SK-N-SH treated with all-trans-retinoic acid at 6 μM for 48 hours (cell line): ENCODE measurements around the gene NCBP3.

ENCODE experiments used
- ATAC-seq: fragments of 200-7000 bp; cut with Tn5 transposase; 3 replicates; pipeline ENCODE4 v1.9.1; 2020; ENCODE audit warnings: mild to moderate bottlenecking, moderate library complexity
- ARNTL ChIP-seq: fragments of 450-650 bp; formaldehyde crosslinking; IDR thresholded peaks from 2 replicates; pipeline ENCODE4 v1.5.0; 2020; ENCODE audit warnings: low read depth, mild to moderate bottlenecking, moderate library complexity, borderline replicate concordance
- BACH2 ChIP-seq: fragments of 250-450 bp; sonication (Bioruptor Pico); IDR thresholded peaks from 2 replicates; pipeline ENCODE4 v1.9.0; 2021; ENCODE audit warnings: mild to moderate bottlenecking, borderline replicate concordance
- CREB5 ChIP-seq: fragments of 250-450 bp; sonication (Bioruptor Pico); IDR thresholded peaks from 2 replicates; pipeline ENCODE4 v1.5.1; 2020; ENCODE audit warnings: low read depth, mild to moderate bottlenecking, moderate library complexity
- CSDC2 ChIP-seq: fragments of 250-450 bp; sonication (Bioruptor Pico); IDR thresholded peaks from 2 replicates; pipeline ENCODE4 v1.5.0; 2020; ENCODE audit warnings: mild to moderate bottlenecking, moderate library complexity
- ESRRG ChIP-seq: fragments of 250-450 bp; sonication (Bioruptor Pico); IDR thresholded peaks from 2 replicates; pipeline ENCODE4 v1.6.1; 2021; ENCODE audit warnings: mild to moderate bottlenecking
- GLIS3 ChIP-seq: fragments of 250-450 bp; sonication (Bioruptor Pico); IDR thresholded peaks from 2 replicates; pipeline ENCODE4 v1.5.0; 2020; ENCODE audit warnings: mild to moderate bottlenecking, moderate library complexity
- OSR1 ChIP-seq: fragments of 250-450 bp; sonication (Bioruptor Pico); IDR thresholded peaks from 2 replicates; pipeline ENCODE4 v1.8.0; 2022; ENCODE audit warnings: moderate library complexity, mild to moderate bottlenecking, inconsistent platforms
- PATZ1 ChIP-seq: fragments of 250-450 bp; sonication (Bioruptor Pico); IDR thresholded peaks from 2 replicates; pipeline ENCODE4 v1.8.0; 2020; ENCODE audit warnings: mild to moderate bottlenecking, moderate library complexity, borderline replicate concordance
- PPARA ChIP-seq: fragments of 250-450 bp; sonication (Bioruptor Pico); IDR thresholded peaks from 2 replicates; pipeline ENCODE4 v1.5.0; 2020; ENCODE audit warnings: mild to moderate bottlenecking, borderline replicate concordance
- RARB ChIP-seq: fragments of 250-450 bp; sonication (Bioruptor Pico); IDR thresholded peaks from 2 replicates; pipeline ENCODE4 v1.8.0; 2021; ENCODE audit warnings: mild to moderate bottlenecking, moderate library complexity
- SNAI2 ChIP-seq: fragments of 250-450 bp; sonication (Bioruptor Pico); IDR thresholded peaks from 2 replicates; pipeline ENCODE4 v1.5.0; 2020; ENCODE audit warnings: mild to moderate bottlenecking, moderate library complexity
- TCF4 ChIP-seq: fragments of 250-450 bp; sonication (Bioruptor Pico); IDR thresholded peaks from 2 replicates; pipeline ENCODE4 v1.8.0; 2021; ENCODE audit warnings: mild to moderate bottlenecking, moderate library complexity, borderline replicate concordance
- TOX ChIP-seq: fragments of 250-450 bp; sonication (Bioruptor Pico); IDR thresholded peaks from 2 replicates; pipeline ENCODE4 v1.8.0; 2021; ENCODE audit warnings: mild to moderate bottlenecking, moderate library complexity, borderline replicate concordance
- ZC3H10 ChIP-seq: fragments of 250-450 bp; sonication (Bioruptor Pico); IDR thresholded peaks from 2 replicates; pipeline ENCODE4 v1.5.1; 2021; ENCODE audit warnings: mild to moderate bottlenecking, moderate library complexity
- ZFP3 ChIP-seq: fragments of 250-450 bp; sonication (Bioruptor Pico); IDR thresholded peaks from 2 replicates; pipeline ENCODE4 v1.5.0; 2020; ENCODE audit warnings: mild to moderate bottlenecking, moderate library complexity
- ZNF565 ChIP-seq: fragments of 450-650 bp; formaldehyde crosslinking; conservative IDR thresholded peaks from 2 replicates; pipeline ENCODE4 v1.5.0; 2020; ENCODE audit warnings: low read depth, mild to moderate bottlenecking, moderate library complexity
- ZNF8 ChIP-seq: fragments of 450-650 bp; formaldehyde crosslinking; IDR thresholded peaks from 2 replicates; pipeline ENCODE4 v1.5.0; 2020; ENCODE audit warnings: mild to moderate bottlenecking, moderate library complexity
- TF ChIP-seq, protein P1 (sequence below): fragments of 250-450 bp; sonication (Bioruptor Pico); IDR thresholded peaks from 2 replicates; pipeline ENCODE4 v1.8.0; 2021; ENCODE audit warnings: low read depth, mild to moderate bottlenecking, moderate library complexity, borderline replicate concordance
- TF ChIP-seq, protein P2 (sequence below): fragments of 250-450 bp; sonication (Bioruptor Pico); IDR thresholded peaks from 2 replicates; pipeline ENCODE4 v1.5.0; 2020; ENCODE audit warnings: mild to moderate bottlenecking, moderate library complexity
- TF ChIP-seq, protein P3 (sequence below): fragments of 250-450 bp; sonication (Bioruptor Pico); IDR thresholded peaks from 2 replicates; pipeline ENCODE4 v1.5.1; 2021; ENCODE audit warnings: mild to moderate bottlenecking, moderate library complexity

NCBP3 gene

DNA sequence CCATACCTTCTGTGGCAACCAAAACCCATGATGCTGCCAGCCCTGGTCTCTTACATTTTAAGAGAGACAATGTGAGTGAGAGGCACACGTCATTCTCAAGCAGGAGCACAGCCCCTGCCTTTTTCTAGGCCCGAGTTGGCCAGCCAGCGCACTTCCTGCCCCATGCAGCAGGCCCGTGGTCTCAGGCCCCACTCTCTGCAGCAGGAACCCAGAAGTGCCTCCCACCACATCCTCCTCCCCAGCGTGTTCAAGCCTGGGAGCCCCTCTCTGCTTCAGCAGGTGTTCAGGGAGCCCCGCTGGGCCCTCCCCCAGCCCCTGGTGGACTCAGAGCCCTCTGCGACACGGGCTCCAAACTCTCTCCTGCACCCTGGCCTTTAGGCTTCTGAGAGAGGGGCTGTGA lies 75.6 kb downstream of the NCBP3 start:
- ATAC-seq, result no peak

DNA sequence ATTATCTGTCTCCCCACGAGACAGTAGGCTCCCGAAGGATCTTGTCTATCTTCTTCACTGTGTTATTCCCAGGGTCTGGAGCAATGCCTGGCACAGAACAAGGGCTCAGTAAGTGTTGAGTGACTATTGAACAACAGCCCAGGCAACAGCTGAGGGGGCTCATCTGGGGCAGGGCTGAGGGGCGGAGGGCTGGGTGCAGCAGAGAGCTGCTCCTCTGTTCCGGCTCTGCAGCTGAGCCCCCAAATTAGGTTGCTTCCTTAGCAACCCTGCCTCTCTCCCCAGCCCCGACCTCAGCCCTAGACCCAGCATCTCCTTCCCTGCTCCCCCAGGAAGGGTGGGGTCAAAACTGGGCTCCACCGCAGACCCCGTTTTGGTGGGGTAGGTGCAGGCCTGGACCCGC lies 77.3 kb downstream of the NCBP3 start:
- TF ChIP-seq ZC3H10 (no peak), ZFP3 (no peak), CREB5 (no peak), TOX (CRISPR knock-in tag) (no peak), ZNF8 (CRISPR knock-in tag) (no peak), BACH2 (CRISPR knock-in tag) (no peak), PATZ1 (CRISPR knock-in tag) (no peak), GLIS3 (CRISPR knock-in tag) (no peak), RARB (CRISPR knock-in tag) (no peak), TCF4 (CRISPR knock-in tag) (no peak)
- TF ChIP-seq, protein P1, sequence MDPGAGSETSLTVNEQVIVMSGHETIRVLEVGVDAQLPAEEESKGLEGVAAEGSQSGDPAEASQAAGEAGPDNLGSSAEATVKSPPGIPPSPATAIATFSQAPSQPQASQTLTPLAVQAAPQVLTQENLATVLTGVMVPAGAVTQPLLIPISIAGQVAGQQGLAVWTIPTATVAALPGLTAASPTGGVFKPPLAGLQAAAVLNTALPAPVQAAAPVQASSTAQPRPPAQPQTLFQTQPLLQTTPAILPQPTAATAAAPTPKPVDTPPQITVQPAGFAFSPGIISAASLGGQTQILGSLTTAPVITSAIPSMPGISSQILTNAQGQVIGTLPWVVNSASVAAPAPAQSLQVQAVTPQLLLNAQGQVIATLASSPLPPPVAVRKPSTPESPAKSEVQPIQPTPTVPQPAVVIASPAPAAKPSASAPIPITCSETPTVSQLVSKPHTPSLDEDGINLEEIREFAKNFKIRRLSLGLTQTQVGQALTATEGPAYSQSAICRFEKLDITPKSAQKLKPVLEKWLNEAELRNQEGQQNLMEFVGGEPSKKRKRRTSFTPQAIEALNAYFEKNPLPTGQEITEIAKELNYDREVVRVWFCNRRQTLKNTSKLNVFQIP (CRISPR knock-in tag), result no peak
- no peak for ATAC-seq

More for the DNA sequence above, 75.6 kb downstream of the NCBP3 start:
- TF ChIP-seq, protein P2, sequence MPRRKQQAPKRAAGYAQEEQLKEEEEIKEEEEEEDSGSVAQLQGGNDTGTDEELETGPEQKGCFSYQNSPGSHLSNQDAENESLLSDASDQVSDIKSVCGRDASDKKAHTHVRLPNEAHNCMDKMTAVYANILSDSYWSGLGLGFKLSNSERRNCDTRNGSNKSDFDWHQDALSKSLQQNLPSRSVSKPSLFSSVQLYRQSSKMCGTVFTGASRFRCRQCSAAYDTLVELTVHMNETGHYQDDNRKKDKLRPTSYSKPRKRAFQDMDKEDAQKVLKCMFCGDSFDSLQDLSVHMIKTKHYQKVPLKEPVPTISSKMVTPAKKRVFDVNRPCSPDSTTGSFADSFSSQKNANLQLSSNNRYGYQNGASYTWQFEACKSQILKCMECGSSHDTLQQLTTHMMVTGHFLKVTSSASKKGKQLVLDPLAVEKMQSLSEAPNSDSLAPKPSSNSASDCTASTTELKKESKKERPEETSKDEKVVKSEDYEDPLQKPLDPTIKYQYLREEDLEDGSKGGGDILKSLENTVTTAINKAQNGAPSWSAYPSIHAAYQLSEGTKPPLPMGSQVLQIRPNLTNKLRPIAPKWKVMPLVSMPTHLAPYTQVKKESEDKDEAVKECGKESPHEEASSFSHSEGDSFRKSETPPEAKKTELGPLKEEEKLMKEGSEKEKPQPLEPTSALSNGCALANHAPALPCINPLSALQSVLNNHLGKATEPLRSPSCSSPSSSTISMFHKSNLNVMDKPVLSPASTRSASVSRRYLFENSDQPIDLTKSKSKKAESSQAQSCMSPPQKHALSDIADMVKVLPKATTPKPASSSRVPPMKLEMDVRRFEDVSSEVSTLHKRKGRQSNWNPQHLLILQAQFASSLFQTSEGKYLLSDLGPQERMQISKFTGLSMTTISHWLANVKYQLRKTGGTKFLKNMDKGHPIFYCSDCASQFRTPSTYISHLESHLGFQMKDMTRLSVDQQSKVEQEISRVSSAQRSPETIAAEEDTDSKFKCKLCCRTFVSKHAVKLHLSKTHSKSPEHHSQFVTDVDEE, result no peak
- no peak for TF ChIP-seq OSR1 (CRISPR knock-in tag)
- no peak for TF ChIP-seq CREB5
- TF ChIP-seq PATZ1 (CRISPR knock-in tag), result no peak
- no peak for TF ChIP-seq CSDC2
- no peak for TF ChIP-seq TOX (CRISPR knock-in tag)
- no peak for TF ChIP-seq ARNTL
- TF ChIP-seq, protein P3, sequence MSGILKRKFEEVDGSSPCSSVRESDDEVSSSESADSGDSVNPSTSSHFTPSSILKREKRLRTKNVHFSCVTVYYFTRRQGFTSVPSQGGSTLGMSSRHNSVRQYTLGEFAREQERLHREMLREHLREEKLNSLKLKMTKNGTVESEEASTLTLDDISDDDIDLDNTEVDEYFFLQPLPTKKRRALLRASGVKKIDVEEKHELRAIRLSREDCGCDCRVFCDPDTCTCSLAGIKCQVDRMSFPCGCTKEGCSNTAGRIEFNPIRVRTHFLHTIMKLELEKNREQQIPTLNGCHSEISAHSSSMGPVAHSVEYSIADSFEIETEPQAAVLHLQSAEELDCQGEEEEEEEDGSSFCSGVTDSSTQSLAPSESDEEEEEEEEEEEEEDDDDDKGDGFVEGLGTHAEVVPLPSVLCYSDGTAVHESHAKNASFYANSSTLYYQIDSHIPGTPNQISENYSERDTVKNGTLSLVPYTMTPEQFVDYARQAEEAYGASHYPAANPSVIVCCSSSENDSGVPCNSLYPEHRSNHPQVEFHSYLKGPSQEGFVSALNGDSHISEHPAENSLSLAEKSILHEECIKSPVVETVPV (CRISPR knock-in tag), result no peak
- no peak for TF ChIP-seq ZFP3

DNA sequence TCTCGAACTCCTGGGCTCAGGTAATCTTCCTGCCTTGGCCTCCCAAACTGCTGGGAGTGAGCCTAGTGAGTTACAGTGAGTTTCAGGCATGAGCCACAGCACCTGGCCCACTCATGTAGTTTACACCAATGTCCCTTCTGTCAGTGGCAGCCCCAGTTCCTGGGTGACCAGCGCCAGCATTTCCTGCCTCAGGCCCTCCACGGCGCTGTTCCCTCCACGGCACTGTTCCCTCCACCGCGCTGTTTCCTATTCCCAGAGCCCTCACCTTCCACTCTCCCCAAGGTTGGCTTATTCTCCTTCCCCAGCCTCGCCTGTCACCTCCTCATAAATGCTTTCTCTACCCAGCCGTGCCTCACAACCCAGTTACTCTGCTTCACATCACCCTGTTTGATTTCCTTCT lies 77.7 kb downstream of the NCBP3 start:
- ATAC-seq, result no peak
- no peak for TF ChIP-seq OSR1 (CRISPR knock-in tag)
- TF ChIP-seq ZC3H10, result no peak
- TF ChIP-seq ZFP3, result no peak
- no peak for TF ChIP-seq PATZ1 (CRISPR knock-in tag)
- TF ChIP-seq ZNF565, result no peak
- TF ChIP-seq CSDC2, result no peak
- TF ChIP-seq CREB5, result no peak
- no peak for TF ChIP-seq SNAI2 (CRISPR knock-in tag)
- no peak for TF ChIP-seq PPARA (CRISPR knock-in tag)
- TF ChIP-seq, protein P3 (CRISPR knock-in tag), result no peak
- TF ChIP-seq TOX (CRISPR knock-in tag), result no peak
- no peak for TF ChIP-seq ESRRG (CRISPR knock-in tag)
